Embryonic facial prominence (tissue), 1 donor: Measurements from ENCODE around the gene SYNDIG1L.
"Not testable (repeated sequence)": the region's sequence is repeated elsewhere in the genome, so short reads cannot be mapped to it uniquely, and the experiment has no call there.

Source experiments
- DNase-seq: peaks from one replicate; pipeline ENCODE4 v3.0.0-alpha.2; 2016; ENCODE audit errors: extremely low spot score

The SYNDIG1L gene

GRCh38 chr14:74402401-74403251, 23.4 kb downstream of the SYNDIG1L start:
- DNase-seq: no peak

DNA sequence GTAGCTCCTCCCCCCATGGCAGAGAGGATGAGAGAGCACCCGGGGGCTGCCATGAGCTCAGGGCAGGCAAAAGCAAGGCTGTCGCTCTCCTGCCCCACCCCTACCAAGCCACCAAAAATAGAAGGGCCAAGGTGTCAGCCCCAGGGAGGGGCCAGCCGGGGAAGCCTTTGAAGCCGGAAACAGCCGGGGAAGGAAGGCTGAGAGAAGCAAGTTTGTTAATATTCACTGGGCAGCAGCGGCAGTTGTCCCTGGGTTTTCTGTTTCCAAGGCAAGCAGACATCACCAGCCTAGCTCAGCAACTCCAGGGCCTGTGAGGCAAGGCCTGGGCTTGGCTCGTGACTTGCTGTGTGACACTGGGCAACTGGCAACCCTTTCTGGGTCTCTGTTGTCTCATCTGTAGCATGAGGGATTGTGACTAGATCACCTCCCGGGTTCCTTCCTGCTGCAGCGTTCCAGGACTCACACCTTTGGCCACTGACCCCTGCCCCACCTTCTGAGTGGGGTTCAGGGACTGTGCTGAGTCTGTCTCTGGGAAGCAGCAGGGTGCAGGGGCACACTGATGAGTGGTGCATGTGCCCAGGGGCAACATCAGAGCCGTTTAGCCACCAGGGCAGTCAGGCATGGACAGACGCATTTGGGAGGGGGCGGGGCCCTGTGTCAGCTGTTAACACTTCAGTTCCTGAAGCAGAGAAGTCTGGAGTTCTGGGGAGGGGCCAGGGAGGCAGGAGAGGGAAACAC, 24.3 kb downstream of the SYNDIG1L start:
- no peak for DNase-seq

GRCh38 chr14:74400919-74401503, 25.0 kb downstream of the SYNDIG1L start:
- DNase-seq: no peak

DNA sequence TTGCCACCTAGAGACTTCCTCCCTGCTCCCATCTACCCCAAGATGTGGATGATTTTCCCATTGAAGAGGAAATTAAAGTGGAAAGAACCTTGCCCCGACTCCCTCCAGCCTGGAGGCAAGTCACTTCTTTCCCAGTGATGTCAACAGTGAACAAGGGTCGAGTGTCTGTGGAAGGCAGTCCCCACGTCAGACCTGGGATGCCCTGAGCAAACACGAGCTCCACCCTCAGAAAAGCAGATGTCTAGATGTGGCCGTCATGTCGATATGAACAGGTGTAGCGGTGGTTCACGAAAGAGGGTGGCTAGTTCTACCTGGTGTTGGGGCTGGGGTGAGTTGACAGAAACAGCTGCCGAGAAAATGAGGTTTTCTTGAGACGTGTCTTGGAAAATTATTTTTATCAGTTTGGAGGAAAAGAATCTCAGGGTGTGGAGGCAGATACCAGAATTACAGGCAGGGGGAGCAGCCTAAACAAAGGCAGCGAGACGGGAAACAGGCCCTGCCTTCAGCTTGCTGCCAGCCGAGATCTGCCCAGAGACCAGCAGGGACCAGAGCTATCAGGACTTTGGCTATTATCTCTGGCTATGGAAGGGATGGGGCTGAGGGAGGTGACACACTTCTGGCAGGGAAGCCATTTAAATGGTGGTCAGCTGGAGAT, 25.9 kb downstream of the SYNDIG1L start:
- DNase-seq: no peak

GRCh38 chr14:74395094-74395493, 30.9 kb downstream of the SYNDIG1L start:
- no peak for DNase-seq

GRCh38 chr14:74394549-74394948, 31.5 kb downstream of the SYNDIG1L start:
- DNase-seq: no peak

DNA sequence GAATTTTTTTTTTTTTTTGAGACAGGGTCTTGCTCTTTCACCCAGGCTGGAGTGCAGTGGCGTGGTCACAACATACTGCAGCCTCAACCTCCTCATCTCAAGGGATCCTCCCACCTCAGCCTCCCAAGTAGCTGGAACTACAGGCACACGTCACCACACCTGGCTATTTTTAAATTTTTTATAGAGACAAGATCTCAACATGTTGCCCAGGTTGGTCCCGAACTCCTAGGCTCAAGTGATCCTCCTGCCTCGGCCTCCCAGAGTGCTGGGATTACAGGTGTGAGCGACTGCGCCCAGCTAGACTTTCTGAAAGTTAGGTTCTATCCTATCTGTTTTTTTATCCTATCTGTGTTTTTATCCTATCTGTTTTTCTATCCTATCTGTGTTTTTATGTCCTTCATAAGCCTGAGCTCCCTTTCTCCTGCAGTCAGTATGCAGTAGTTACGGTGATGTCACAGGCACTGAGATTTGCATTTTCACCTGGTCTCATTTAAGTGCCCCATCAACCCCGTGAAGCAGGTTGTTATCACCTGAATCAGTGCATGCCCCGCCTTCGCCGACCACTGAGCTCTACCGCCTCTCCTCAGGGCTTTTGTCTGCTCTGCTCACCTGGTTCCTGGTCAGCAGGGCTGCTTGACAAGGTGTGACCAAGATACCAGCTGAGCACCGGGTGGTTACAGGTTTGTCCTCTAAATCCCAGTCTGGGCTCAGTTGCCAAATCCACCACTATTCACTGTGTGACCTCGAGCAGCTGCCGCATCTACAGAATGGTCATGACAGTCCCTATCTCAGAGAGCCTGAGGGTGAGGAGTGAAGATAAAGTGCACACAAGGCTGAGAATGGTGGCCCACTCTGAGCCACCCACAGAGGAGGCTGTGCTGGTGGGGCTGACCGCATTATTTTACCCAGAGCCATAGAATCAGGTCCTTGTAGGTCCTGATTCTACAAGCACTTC, 33.1 kb downstream of the SYNDIG1L start:
- DNase-seq: no peak

- DNase-seq: no peak
Observed at GRCh38 chr14:74391479-74391878, 34.5 kb downstream of the SYNDIG1L start.

- DNase-seq: not testable (repeated sequence)
Observed at GRCh38 chr14:74390505-74390904, 35.5 kb downstream of the SYNDIG1L start.

- DNase-seq: no peak
Observed at GRCh38 chr14:74389980-74390379, 36.0 kb downstream of the SYNDIG1L start.

GRCh38 chr14:74382231-74382630, 43.8 kb downstream of the SYNDIG1L start:
- no peak for DNase-seq

GRCh38 chr14:74381571-74381970, 44.4 kb downstream of the SYNDIG1L start:
- not testable (repeated sequence) for DNase-seq

DNA sequence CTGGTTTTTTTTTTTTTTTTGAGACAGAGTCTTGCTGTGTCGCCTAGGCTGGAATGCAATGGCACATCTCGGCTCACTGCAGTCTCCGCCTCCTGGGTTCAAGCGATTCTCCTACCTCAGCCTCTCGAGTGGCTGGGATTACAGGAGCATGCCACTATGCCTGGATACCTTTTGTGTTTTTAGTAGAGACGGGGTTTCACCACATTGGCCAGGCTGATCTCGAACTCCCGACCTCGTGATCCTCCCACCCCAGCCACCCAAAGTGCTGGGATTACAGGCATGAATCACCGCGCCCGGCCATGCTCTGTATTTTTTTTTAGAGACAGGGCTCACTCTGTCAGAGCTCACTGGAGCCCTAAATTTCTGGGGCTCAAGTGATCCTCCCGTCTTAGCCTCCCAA, 45.2 kb downstream of the SYNDIG1L start:
- no peak for DNase-seq

- no peak for DNase-seq
Observed at GRCh38 chr14:74380172-74380571, 45.8 kb downstream of the SYNDIG1L start.

GRCh38 chr14:74377976-74378690, 47.9 kb downstream of the SYNDIG1L start:
- DNase-seq: no peak

- no peak for DNase-seq
Observed at GRCh38 chr14:74368441-74368840, 57.6 kb downstream of the SYNDIG1L start.

DNA sequence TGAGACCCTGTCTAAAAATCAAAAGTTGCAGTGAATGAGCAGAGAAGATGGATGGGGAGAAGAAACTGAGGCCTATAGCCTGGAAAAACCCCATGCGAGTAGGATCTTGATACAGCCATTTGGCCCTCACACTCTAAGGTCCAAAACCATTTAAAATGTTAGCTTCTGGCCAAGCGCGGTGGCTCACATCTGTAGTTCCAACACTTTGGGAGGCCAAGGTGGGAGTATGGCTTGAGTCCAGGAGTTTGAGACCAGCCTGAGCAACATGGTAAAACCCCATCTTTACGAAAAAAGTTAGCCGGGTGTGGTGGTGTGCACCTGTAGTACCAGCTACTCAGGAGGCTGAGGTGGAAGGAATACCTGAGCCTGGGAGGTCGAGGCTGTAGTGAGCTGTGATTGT, 58.0 kb downstream of the SYNDIG1L start:
- DNase-seq: no peak

DNA sequence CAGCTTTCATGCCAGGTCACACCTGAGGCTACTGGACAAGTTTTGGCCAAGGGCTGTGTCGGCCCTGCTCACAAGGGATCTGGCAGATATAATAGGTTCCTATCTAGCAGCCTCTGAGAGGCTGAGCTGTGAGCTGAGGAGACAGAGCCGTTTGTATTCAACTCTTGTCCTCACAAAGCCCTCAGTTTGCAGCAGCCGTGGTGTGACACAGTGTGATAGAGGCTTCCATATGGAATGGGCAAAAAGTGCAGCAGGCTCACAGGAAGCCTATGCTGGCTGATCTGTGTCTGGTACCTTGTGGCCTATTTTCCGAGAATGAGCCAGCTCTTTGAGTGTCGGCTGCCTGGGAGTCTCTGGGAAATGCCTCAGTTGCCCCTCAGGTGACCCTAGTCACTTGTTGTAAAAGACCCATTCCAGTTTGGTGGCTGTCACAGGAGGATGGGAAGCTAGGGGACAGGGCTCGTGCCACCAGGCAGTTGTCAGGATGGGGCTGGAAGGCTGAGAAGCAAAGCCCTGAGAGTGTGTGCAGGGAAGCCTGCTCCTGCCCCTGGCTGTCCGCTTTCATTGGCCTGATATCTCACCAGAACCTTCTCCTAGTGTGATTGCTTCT, 61.6 kb downstream of the SYNDIG1L start:
- DNase-seq: no peak

GRCh38 chr14:74362361-74362915, 63.6 kb downstream of the SYNDIG1L start:
- peak; percentile 21 for DNase-seq

DNA sequence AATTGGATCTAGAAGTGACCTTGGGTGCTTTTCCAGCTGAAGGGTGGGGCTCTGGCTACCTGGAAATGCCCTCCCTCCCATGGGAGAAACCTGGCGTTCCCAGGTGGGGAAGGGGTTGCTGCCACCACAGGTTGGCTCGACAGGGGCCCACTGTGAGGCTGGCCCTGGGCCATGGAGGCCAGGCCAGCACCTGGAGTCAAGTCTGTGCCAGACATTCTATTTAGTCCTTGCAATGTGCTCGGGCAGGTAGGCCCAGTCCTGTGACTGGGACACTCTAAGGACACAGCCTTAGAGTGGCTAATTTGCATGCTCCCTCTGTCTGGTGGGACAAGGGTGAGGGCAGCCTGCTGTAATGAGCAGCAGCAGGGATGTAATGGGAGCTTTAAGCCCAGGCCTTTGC, 65.8 kb downstream of the SYNDIG1L start:
- DNase-seq: no peak
